ENCODE data around the gene MGLL. TPM values are rescaled to one million over a fixed set of nuclear protein-coding genes. Genes with fewer than 3 reads are reported as not detected.

MGLL gene
- total RNA-seq, 1 donor from 2014 or later: 10.3 TPM

DNA sequence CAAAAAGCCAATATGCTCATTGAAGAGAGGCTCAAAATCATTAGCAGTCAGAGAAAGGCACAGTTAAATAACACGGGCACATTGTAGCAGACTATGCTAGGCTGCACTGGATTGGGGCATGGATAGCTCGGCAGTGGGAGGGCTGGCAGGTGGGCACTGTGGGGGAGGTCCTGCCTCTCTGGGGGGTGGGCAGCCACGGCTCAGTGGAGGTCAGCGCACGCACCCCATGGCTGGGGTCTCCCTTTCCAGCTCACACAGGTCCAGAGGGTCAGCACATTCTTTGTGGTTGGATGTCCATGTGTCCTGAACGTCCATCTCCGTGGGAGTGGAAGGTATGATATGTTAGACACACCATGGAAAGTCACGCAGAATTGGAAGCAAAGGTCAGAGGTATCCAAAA, 18.4 kb upstream of the MGLL start:
- H3K27ac Mint-ChIP-seq (ENCODE audit: unreplicated experiment): no peak overlapping the region
- H3K27me3 Mint-ChIP-seq (ENCODE audit: unreplicated experiment): no peaks in the 10 kb centered on the region
- TF ChIP-seq, protein P1, sequence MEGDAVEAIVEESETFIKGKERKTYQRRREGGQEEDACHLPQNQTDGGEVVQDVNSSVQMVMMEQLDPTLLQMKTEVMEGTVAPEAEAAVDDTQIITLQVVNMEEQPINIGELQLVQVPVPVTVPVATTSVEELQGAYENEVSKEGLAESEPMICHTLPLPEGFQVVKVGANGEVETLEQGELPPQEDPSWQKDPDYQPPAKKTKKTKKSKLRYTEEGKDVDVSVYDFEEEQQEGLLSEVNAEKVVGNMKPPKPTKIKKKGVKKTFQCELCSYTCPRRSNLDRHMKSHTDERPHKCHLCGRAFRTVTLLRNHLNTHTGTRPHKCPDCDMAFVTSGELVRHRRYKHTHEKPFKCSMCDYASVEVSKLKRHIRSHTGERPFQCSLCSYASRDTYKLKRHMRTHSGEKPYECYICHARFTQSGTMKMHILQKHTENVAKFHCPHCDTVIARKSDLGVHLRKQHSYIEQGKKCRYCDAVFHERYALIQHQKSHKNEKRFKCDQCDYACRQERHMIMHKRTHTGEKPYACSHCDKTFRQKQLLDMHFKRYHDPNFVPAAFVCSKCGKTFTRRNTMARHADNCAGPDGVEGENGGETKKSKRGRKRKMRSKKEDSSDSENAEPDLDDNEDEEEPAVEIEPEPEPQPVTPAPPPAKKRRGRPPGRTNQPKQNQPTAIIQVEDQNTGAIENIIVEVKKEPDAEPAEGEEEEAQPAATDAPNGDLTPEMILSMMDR (IDR thresholded peaks at IDR 0.05; ENCODE audit: partially characterized antibody, unreplicated experiment): no peak
- no peak for DNase-seq
- no peaks in the 10 kb centered on the region for H3K36me3 Mint-ChIP-seq (ENCODE audit: unreplicated experiment)
- H3K4me3 Mint-ChIP-seq (ENCODE audit: unreplicated experiment): no peak overlapping the region
- peaks cover 12% of the 10 kb centered on the region for H3K4me1 Mint-ChIP-seq (ENCODE audit: low read depth, unreplicated experiment)
- H3K9me3 Mint-ChIP-seq (ENCODE audit: unreplicated experiment): no peaks in the 10 kb centered on the region

- Mint-ChIP-seq H3K27me3 (ENCODE audit: unreplicated experiment) (no peaks in the 10 kb centered on the region), H3K4me3 (ENCODE audit: unreplicated experiment) (no peak overlapping the region), H3K27ac (ENCODE audit: unreplicated experiment) (no peak overlapping the region), H3K4me1 (ENCODE audit: low read depth, unreplicated experiment) (peaks cover 14% of the 10 kb centered on the region), H3K9me3 (ENCODE audit: unreplicated experiment) (no peaks in the 10 kb centered on the region), H3K36me3 (ENCODE audit: unreplicated experiment) (no peaks in the 10 kb centered on the region)
- no peak for DNase-seq
- TF ChIP-seq, protein P1 (IDR thresholded peaks at IDR 0.05; ENCODE audit: partially characterized antibody, unreplicated experiment): no peak
Observed at GRCh38 chr3:127839099-127839498, 16.8 kb upstream of the MGLL start.

DNA sequence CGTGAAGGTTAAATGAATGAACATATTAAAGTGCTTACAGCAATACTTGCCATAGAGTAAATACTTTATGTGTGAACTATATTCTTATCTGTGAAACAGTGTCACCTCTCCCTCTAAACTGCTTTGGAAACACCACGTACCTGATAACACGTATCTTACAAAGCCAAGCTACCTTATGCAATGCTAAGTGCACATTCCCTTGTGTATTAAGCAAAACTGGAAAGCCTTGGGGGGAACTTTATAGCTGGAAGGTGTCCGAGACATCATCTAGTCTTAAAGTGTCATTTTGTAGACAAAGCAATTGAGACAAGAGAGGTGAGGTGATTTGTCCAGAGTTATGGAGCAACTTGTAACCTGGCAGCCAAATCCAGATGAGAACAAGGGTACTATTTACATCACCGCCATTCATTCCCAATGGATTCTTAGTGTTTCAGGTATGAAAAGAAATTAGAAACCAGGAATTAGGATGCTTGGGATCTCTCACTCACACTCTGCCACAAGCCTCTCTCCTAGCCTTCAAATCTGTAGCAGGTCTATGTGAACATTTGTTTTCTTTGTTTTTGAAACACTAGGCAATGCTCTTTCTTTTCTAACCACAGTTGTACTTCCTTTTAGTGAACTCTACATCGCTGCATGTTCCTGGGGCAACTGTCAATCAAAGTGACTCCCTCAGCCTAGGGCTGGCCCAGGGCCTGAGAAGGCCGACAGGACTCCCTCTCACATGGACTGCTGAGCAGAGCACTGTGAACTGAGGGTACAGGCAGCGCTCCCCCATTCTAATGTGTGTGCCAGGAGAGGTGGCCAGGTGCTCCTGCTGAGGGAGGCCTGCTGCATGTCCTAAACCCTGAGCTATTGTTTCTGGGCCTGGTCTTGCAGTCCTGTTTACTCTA, 13.9 kb upstream of the MGLL start:
- DNase-seq: no peak
- H3K4me1 Mint-ChIP-seq (ENCODE audit: low read depth, unreplicated experiment): peaks cover 16% of the 10 kb centered on the region
- no peak overlapping the region for H3K4me3 Mint-ChIP-seq (ENCODE audit: unreplicated experiment)
- no peaks in the 10 kb centered on the region for H3K27me3 Mint-ChIP-seq (ENCODE audit: unreplicated experiment)
- H3K9me3 Mint-ChIP-seq (ENCODE audit: unreplicated experiment): peaks cover 7% of the 10 kb centered on the region
- peaks cover 17% of the 10 kb centered on the region for H3K36me3 Mint-ChIP-seq (ENCODE audit: unreplicated experiment)
- H3K27ac Mint-ChIP-seq (ENCODE audit: unreplicated experiment): no peak overlapping the region
- TF ChIP-seq, protein P1 (IDR thresholded peaks at IDR 0.05; ENCODE audit: partially characterized antibody, unreplicated experiment): no peak

GRCh38 chr3:127834771-127835170, 12.5 kb upstream of the MGLL start:
- Mint-ChIP-seq H3K4me1 (ENCODE audit: low read depth, unreplicated experiment) (peaks cover 16% of the 10 kb centered on the region), H3K9me3 (ENCODE audit: unreplicated experiment) (peaks cover 10% of the 10 kb centered on the region), H3K4me3 (ENCODE audit: unreplicated experiment) (no peak overlapping the region), H3K36me3 (ENCODE audit: unreplicated experiment) (peaks cover 30% of the 10 kb centered on the region), H3K27me3 (ENCODE audit: unreplicated experiment) (no peaks in the 10 kb centered on the region), H3K27ac (ENCODE audit: unreplicated experiment) (peak overlapping the region; percentile 28)
- TF ChIP-seq, protein P1 (IDR thresholded peaks at IDR 0.05; ENCODE audit: partially characterized antibody, unreplicated experiment): no peak
- no peak for DNase-seq

Measured in glutamatergic neuron (in vitro differentiated cells).